HG03342 (cell line): ENCODE results near the gene PIK3R5.

Experiments used
- ATAC-seq: cut with Tn5 transposase; IDR thresholded peaks from one replicate; pipeline ENCODE4 v1.9.1; 2021; ENCODE audit warnings: mild to moderate bottlenecking, moderate library complexity; ENCODE audit not compliant: unreplicated experiment

PIK3R5 gene

DNA sequence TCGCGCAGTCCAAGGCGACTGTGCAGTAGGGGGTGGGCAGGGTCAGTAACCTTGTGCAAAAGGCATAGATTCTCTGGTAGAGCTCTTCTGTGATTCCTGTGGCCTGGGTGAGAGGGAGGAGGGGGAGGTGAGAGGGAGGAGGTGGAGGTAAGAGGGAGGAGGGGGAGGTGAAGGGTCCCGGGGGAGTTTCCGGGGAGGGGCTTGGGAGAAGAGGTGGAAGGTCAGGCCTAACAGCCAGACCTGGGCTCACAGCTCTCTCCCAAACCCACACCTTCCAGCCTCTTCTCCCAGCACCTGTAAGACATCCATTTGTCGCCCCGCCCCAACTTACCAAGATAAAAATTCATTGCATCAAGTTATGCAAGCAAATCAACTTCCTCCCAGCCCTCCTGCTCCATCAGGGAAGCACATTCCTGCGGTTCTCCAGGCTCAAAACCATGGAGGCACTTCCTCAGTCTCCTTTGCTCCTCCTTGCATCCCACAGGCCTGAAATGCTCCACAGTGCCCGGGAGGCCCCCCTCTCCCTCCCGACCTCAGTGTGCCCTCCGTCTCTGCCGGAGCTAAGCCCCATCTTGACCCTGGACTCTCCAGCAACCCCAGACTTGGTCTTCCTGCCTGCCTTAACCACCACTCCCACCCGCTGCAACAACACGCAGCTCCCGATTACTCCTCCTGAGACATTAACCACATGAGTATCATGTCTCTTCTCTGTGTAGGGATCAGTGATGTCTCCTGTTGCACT lies 128.5 kb downstream of the PIK3R5 start:
- no peak for ATAC-seq

DNA sequence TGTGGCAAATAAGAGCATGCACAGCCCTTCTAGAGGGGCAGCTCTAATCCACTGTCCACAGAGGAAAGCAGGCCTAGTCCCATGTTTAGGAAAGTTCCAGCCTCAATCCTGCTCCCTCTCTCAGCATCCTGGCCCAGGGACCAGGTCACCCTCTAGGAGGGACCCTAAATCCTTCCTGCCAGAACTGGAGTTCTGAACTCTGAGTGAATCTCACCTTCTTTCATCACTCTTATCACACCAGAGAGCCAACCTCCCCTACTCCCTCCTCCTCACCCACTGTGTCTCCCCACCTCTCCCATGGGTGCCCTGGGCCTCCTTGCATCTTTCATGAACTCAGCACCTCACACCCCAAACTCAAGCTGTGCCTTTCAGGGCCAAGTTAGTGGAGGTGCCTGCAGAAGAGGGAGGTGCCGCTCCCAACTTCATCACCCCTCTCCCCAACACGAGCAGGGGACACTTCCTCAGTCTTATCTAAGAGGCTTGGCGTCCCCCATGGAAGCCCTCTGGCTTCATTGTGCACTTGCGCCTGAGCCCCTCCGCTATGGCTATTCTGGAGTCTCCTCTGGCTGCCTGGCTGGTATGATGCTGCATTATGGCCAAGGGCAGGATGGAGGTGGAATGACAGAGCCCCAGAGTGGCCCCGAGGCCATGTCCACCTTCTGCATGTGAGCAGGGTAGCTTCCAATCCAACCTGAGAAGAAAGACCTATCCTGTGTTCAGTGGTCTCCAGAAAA lies 129.7 kb downstream of the PIK3R5 start:
- ATAC-seq: no peak

DNA sequence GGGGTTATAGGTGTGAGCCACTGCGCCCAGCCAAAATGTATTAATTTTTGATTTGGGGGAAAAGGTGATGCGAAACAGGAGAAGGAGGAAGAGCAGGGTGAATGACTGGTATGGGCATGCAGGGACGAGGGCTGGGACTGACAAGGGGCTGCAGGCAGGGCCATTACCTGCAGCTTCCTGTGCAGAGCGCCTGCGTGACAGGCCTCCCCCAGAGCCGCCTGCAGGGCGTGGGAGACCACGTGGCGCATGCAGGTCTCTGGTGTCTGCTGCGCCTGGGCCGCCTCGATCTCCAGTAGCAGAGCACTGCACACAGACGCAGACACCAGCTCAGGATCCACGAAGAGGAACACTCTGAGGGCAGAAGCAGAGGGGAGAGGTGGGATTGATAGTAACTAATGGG lies 130.4 kb downstream of the PIK3R5 start:
- ATAC-seq: no peak

DNA sequence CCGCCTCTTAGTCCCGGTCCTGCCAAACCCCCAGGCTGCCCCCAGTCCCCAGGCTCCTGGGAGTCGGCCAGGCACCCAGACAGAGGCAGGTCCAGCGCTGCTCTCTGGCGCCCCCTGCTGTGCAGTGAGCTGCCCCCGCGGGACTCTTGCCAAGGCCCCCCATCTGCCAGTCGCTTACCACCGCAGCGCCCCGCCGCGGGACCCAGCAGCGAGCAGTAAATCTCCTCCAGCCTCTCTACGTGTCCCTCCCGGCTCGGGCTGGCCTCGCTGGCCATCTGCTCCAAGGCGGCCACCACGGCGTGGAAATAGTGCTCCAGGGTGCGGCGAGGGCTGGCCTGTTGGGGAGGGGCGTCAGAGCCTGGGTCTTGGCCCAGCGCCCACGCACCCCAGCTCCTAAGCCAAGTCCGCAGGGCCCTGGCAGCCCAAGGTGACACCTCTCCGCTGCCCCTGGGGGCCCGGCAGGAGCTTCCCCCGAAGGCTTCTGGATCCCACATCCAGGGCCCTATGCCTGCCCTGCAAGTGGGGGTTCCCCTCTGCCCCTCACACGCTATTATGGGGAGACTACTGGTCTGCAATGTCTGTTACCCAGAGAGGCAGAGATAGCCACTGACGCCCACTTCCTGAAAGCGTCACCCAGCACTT lies 132.7 kb downstream of the PIK3R5 start:
- ATAC-seq: no peak

DNA sequence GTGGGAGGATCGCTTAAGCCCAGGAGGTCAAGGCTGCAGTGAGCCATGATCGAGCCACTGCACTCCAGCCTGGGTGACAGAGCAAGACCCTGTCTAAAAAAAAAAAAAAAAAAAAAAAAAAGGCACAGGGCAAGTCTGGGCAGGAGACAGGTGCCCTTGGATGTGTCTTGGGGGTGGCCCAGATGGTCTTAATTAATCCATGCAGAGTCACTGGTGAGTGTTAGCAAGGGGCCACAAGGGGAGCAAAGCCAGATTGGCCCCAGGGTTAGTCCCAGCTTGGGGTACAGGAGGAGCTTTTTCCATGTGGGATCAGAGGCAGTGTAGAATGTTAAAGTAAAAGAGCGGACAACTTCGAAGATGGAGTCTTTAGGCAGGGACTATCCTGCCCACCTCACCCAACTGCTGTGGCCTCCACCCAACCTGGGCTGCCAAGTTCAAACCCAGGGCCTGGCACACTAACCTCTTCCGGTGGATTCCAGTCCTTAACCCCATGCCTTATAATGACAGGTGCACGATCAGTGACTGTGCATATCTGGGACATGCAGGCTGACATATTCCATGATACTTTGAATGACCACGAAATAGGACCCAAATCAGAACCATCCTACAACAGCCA lies 134.2 kb downstream of the PIK3R5 start:
- ATAC-seq: no peak

DNA sequence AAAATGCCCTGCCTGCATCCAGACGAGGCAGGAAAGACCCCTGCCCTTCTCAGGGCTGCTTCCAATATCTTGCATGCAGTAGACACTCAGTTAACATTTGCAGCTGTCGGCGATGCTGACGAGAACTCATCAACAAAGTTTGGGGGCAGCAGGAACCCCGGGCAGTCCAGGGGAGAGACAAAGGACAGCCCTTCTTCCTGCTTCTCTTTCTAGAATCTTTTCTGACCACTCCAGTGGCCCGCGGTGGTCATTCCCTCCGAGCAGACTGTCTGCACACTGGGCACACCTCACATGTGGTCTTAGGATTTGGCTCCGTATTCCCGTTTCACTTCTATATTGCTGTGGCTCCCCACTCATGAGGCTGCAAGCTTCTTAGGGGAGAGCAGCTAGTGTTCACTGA lies 135.4 kb downstream of the PIK3R5 start:
- ATAC-seq: no peak

DNA sequence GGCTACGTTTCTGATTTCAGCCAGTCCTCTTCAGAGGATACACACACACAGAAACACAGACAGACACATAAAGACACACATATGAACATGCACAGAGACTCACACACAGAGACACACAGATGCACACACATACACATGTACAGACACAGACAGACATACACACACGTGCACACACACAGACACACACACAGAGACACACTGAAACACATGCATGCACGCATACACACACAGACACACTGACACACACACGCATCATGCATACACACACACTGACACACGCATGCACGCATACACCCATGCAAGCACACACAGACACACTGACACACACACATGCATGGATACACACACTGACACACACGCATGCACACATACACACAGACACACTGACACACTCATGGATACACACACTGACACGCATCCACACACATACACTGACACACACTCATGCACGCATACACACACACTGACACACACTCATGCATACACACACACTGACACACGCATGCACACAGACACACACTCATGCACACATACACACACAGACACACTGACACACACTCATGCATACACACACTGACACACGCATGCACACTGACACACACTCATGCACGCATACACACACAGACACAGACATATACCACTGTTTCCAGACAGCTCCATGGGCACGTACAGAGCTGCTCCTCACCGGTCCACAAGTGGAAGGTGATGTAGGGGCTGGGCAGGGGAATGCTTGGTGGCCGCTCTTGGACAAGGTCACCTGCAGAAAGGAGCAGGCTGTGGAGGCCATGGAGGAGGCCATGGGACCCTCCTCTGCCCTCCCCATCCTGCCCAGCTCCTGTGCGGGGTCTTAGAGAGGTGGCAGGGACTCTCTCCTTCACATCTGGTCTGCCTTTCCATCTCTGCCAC lies 136.2 kb downstream of the PIK3R5 start:
- no peak for ATAC-seq
